ENCODE data around the gene ZCCHC2.

Gene ZCCHC2

DNA sequence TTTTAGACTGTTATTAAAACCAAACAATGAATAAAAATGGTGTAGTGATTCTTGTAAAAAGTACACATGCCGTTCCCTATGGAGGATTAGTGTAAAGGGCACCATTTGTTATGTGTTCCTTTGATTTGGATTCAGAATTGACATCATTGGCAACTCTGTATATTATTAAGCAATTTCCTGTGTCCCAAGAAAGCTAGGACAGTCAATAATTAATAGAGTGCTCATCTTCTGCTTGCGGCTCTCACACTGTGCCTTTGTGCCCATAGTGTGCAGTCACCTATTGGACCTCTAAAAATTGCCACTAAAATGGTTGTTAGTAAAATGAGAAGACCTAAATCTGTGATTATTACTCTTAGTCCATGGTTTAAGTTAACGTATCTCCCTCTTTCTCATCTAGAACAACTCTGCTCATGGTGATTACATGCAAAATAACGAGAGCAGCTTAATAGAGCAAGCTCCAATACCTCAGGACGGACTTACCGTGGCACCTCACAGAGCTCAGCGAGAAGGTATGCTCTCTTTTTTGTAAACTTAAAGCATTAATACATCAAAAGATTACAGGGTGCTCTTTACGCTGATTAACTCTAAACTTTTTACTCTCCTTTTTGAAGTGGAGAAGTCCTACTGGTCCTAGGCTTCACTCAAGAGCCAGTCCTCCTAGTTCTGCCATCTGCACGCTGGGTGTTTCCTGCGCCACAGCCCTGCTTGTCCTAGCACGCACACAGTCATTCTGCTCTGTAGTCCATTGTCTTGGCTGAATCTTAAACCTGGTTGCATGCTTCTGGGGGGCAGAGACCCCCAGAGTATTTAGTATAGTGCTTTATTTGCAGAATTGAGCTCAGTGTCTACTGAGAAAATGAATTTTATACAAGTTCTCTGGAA lies 16.7 kb downstream of the ZCCHC2 start:
- DNase-seq: no peak

DNA sequence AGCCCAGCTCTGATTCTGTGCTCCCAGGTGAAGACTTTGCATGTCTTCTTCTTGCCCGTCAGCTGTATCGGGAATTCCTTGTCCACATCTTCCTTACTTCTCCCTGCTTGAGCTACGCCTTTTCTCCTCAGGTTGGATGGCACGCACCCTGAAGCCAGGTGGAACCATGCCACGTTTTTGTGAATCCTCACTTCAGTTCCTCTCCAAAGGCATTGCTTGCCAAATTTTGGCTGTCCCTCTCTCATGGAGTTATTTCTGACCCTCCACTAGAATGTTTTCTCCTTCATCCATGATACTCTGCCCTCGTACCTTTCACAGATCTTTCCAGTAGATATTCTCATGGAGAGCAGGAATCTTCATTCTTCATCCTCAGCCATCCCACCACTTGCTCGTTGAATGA lies 20.2 kb downstream of the ZCCHC2 start:
- DNase-seq: no peak

DNA sequence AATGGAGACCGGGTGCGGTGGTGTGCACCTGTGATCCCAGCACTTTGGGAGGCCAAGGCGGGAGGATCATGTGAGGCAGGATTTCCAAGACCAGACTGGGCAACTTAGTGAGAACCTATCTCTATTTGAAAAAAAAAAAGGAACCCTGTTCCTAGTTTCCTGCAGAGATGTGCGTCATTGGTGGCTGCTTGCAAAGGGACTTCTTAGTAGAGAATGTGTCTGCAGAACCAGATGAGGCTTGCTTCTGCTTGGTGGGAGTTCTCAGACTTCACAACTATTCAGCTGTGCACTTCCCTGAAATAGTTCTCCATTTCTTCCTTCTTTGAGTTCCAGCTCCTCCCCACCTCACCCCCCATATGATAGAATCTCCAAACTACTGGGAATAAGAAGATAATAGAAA lies 22.3 kb downstream of the ZCCHC2 start:
- DNase-seq: no peak

DNA sequence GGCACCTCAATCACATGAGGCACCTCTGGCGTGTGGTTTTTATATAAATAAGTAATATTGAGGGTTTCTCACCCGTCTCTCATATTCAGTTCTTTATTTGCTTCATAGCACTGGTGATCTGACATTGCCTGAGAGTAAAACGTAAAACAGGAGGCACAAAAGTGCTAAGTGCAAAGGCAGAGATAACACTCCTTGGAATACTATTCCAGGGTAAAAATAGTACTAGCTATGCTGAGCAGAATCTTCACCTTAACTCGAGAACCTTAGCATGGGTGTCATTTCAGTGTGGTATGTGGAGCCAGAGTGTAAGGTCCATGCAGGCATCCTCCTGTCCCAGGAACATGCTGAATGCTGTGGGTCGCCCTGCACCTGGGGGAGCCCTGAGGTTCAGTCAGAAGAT lies 26.9 kb downstream of the ZCCHC2 start:
- DNase-seq: no peak

DNA sequence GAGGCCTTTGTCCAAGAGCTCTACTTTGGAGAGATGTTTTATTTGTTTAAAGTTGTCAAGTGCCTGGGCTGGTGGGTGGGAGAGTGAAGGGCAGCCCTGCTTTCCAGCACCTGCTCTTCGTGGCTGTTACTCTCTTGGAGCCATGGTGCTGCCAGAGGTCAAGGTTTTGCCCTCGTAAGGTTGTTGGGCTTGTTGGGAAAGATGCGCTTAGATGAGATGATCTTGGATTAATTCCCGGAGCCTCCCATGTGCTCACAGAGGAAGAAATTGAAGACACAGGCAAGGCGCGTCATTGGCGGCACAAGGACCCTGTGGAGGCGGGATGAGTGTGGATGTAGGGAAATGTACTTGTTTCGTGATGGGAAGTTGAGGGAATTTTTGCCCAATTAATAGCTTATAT lies 27.9 kb downstream of the ZCCHC2 start:
- no peak for DNase-seq

DNA sequence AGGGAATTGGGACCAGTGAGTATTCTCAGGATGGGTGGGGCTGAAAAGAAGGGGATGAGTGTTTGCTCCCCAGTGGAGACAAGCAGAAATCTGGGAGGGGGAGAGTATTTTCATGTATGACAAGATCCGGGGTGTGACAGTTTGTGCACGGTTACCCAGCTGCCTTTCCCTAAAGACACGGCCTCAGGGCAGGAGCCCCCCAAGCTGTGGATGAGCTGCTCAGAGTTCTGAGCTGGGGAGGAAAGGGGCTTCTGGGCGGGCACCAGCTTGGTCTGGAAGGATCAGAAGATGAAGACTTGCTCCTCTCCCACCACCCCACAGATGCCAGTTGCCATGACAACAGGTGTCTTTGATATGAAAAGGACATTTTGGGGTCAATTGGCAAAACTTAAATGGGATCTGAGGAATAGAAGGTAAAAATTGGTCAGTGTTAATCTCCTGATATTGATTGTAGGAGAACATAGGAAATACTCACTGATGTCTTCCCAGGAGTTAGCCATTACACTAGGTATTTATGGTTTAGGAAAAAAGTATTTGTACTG lies 29.2 kb downstream of the ZCCHC2 start:
- DNase-seq: no peak

DNA sequence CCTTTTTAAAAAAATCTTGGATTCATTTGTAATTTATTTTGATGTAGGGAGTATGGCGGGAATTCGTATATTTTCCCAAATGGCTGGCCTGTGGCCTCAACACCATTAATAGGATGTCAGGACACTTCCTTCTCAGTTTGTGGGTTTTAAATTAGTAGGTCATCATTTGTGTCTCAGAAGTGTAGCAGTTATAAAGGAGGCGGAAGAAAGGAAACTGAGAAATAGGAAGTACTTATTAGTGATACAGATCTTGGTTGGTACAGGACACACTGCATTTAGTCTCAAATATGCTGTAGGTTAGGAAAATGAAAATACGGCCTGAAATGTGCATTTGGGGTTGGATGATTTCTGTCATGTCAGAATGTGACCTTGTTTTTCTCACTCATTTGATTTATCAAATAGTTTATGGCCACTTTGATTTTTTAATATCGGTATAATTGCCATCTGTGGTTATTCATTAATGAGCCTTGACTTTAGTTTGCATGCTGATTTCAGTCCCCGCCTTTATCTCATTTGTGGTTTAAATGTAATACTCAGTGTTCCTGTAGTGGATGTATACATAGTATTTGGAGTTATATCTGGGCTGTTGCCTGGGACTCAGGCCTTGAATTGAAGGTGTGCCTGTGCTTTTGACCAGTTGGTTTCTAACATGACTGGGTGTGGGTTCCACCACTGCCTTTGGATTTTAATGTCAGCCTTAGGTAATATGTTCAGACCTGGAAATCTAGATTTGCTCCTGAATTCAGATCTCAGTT lies 31.4 kb downstream of the ZCCHC2 start:
- DNase-seq: no peak

DNA sequence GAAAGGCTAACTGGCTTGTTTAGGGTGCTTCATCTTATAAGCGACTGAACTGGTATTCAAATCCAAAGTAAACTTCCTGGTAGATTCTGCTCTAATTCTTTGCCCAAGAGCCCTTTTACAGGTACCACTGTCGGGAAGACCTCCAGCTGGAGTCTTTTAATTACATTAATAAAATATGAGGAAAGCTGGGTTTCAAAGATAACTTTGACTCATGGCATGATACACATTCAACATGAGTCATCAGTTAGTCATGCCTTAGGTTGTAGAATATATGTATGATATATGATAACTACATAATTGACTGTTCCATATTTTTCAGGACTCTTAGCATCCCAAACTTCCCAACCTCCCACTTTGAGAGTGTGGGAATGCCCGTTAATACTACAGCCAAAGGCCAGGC lies 32.3 kb downstream of the ZCCHC2 start:
- DNase-seq: no peak

DNA sequence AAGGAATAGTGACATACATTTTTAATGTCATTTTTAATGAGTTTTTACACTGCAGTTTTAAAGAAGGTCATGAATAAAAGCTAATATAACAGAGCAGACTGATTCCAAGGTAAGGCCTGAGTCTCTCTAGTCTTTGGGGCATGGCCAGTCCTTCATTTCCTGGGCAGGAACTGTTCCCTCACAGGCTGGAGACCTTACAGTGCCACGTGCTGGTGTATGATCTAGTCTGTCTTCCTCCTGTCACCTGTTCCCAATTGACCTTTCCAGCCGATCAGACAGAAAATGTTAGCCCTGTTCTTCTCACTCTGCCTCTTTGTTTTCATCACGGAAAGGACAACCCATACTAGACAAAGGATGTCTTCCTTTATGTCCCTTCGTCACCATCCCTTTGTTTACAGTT lies 33.6 kb downstream of the ZCCHC2 start:
- no peak for DNase-seq

DNA sequence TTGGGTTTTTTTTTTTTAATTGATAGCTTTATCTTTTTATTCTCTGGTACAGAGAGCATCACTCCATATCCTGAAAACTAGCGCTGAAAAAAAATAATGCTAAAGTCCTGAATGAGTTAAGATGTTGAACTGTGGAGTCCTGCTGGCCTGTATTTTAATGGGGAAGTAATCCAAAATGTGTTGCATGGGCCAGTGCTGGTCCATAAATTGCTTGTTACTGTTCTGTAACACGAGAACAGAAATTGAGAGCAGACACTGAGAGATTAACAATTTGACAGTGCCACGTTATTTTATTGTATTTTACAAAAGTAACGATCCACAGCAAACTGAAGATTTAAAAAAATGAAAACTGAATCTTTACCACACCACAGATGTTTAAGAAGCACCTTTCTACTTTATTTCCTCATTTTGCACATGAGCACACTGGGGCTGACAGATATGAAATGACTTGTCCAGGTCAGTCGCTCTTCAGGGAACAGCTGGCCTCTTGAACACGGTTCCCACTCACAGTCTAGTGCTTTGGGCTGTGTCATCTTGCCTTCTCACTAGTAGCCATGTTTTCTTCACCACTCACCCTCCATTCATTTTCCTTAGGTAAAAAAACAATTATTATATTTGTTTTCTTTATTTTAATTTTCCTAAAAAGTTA lies 35.3 kb downstream of the ZCCHC2 start:
- DNase-seq: no peak

DNA sequence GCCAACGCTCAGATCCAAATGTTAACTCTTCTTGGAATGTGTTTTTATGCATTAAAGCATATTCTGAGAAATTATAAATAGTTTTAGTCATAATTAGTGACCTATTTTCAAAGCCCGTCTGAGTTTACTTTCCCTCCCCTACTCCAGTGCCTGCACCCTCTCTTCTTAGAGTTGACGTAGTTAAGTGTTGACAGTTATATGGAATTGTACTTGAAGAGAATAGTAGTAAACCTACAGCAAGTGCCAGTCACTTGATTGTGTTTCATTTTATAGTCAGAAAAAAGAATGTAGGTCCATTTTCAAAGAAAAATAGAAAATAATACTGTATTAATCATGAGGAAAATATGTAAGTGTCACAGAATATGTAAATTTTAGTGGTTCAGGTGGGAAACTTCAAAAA lies 41.2 kb downstream of the ZCCHC2 start:
- DNase-seq: no peak

DNA sequence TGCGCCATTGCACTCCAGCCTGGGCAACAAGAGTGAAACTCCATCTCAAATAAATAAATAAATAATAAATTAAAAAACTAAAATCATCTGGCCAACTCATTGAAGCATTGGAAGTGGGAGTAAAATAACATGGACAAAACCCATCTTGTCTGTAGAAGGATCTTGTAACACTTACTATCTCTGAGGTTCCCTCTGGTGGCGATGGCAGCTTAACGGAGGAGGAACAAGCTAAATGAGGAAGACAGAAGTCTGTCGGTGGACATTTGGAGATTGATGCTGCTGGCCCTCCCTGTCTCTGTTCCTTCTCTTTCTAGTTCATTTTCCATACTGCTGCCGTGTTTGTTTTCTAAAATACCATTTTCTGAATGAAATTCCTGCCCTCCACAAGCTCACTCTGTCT lies 43.4 kb downstream of the ZCCHC2 start:
- DNase-seq: no peak

DNA sequence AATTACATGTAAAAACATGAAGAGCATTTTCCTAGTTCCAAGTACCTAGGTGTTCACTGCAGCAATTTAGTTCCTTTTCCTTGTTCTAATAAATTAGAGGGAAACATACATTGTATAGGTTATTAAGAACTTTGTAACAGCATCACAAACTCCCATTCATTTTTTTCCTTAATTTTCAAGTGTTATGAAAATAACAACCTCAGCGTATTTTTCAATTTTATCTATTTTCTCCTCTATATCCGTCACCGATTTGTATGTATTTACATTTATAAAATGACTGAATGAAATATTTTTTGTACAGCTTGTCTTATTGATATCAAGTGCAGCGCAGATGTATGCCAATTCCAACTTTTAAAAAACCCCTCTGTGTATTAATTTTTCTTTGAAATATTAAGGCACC lies 44.0 kb downstream of the ZCCHC2 start:
- DNase-seq: no peak

DNA sequence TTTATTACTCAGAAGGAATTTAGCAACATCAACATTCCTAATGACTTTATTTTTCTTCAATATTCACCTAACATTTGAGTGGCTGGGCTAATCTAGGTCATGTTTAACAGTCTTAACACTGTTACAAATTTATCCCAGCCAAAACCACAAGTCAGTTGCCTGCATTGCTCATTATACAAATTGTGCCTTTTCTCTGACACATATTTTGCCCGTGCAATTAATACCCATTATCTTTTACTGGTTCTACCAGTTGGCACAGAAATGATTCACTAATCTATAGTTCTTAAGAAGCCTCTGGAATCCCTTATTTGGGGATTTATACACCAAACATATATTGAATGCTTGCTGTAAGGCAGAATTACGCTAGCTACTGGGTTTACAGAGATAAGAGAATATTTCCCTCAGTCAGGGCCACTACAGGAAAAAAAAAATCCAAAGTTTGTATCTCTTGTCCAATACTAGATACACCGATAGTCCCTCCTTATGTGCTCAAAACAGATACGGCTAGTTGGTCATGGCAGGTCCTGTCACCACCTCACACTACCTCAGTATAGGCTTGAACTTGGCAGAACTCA lies 46.3 kb downstream of the ZCCHC2 start:
- DNase-seq: no peak

DNA sequence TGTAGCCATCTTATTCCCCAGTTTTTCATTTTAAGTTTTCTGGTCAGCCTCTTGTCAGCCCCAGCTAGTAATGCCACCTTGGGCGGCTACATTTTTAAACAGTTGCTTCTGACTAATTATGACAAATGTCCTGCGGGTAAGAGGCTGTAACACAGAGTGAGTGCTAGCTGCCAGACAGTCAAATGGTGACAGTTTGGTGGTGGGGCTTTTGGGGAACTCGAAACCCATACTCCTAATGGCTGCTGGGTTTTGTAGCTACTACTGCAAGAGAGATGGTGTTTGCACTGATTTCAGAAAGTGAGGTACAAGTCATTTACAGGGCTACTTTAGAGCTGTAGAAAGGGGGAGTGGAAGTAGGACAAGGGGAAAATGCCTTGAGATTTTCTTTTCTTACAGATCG lies 48.2 kb downstream of the ZCCHC2 start:
- no peak for DNase-seq

DNA sequence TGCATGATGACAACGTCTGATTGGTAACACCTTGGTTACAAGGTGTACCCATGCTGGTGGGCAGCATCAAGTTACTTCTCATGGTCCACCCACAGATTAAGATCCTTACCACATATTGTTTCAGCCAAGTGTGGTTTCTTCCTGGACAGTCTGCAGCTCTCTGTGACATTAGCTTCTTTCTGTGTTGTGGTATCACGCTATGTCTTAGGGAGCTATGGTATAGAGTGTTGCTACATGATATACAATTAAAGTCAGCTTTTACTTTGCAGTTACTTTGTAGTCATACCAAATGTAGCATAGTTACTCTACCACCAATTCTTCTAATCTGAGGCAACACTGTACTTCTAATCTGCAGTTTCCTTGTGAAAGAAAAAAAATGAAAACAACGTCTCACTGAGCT lies 48.8 kb downstream of the ZCCHC2 start:
- DNase-seq: no peak

DNA sequence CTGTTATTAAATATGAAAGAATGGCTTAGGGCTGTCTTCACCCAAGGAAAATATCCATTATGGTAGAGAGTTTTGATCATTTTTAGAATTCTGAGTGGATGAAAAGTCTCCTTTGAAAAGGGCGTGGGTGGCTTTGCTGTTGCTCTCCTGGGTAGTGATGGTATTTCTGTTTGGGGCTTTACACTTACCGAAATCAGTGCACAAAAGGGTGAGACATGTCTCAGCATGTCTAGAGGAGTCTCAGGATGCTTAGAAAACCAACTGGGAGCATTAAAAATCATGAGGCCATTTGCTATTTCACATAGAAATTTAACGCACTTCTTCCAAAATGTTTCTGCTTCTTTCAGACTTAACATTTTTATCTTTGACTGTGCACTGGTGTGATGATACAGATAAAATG lies 49.6 kb downstream of the ZCCHC2 start:
- no peak for DNase-seq

DNA sequence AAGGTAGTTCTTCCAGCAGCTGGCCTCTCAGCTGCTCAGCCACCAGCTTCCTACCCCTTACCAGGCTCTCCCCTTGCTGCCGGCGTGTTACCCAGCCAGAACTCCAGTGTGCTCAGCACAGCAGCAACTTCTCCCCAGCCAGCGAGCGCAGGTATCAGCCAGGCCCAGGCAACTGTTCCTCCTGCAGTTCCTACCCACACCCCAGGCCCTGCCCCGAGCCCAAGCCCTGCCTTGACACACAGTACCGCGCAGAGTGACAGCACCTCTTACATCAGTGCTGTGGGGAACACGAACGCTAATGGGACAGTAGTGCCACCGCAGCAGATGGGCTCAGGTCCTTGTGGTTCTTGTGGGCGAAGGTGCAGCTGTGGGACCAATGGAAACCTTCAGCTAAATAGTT lies 52.0 kb downstream of the ZCCHC2 start:
- DNase-seq: no peak

DNA sequence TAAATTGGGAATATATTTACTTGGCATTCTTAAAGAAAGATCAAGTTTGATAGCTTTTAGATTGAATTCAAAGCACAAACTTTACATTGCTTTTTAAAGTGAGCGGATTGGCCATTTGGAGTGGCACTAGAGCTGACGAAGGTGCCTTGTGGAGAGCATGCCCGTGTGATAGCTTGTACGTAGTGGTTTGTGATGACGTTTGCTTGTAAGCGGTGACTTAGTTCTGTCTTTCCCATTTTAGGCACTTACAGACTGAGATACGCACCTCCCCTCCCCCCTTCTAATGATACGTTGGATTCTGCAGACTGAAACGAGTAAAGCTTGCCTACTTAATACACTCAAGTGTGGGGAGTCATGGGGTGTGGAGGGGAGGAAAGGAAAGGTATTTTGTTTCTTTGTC lies 53.4 kb downstream of the ZCCHC2 start:
- DNase-seq: no peak

DNA sequence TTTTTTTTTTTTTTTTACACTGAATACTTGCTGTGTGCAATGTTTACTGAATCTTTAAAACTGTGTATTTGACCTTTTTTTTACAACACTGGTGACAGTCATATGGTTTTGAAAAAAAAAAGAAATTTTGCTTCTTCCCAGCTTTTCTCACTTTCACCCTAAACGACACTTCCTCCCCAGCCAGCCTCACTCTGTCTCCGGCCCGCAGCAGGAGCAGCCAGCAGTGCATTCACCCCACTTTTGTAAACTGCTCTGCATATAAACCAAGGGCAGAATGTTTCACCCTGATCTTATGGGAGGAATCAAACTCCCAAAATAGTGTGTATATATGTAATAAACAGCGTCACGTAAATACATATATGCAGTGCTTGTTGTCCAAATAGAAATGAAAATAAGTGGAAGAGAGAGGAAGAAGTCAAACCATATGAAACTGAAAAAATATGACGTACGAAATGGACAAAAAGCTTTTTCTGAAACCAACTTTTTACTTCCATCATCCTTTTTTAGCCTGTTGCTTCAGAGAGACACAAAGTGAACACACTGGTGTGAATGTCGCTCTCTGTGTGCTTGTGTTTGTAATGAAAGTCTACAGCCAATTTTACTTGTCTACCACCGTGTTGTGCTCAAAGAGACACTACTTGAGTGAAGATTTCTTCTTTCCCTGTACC lies 54.2 kb downstream of the ZCCHC2 start:
- no peak for DNase-seq

DNA sequence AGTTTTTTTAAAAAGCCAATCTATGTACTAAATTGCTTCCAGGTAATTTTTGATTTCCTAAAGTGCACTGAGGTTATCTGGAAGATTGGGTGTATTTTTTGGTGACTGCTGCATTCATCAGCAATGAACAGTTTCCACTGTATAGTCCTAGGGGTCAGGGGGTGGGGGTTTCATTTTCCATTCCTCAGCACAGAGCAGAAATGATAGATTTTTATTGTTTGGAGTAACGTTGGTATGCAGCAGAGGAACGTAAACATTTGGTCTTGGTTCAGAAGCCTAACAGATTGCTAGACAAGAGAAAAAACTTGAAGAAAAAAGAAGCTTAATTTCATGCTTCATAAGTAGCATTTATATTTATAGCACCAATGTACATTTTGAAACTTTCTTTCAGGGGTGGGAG lies 54.9 kb downstream of the ZCCHC2 start:
- no peak for DNase-seq

DNA sequence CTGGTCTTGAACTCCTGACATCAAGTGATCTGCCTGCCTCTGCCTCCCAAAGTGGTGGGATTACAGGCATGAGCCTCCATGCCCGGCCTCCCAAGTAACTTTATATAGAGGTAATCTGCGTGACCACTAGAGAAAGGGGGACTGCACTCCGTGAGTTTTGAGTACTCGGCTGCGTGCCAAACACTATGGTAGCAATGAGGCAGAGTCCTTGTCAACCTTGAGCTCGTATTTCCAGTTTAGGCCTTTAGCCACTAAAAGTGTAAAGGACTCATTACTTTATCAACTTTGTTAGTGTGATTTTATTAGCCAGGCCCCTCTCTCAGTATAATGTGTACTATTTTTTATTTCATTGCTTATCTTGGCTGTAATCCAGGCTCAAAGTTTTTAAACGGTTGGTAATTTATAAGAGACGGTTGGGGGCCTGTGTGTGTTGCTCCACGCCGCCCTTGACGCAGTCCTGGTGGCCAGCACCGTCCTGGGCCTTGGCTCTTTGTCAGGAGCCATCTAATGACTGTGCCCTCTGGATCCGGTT lies 56.2 kb downstream of the ZCCHC2 start:
- DNase-seq: no peak

DNA sequence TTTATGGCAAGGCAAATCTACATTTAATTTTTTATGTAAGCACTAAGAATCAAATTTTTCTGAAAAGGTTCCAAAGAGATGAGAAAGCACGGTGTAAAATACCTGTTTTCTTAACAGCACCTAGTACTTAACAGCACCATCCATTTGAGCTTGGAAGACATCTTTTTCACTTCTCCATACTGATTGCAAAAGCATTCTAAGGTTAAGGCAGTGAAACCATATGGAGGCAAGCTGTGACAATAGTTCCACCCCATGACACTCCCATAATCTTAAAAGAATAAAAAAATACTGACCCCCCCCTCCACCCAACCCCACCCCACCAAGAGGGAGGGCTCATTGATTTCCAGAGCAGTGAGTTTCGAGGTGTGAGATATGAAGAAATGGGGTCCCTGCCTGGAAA lies 60.6 kb downstream of the ZCCHC2 start:
- no peak for DNase-seq

Data from stimulated activated naive CD4-positive, alpha-beta T cell treated with Interleukin-2 at 50 U/mL for 16 hours (primary cell).